Keratinocyte (primary cell): ENCODE measurements around the gene SST.

Experiments
- EZH2 ChIP-seq: IDR thresholded peaks from one replicate; pipeline ENCODE4 v1.6.1; 2012; ENCODE audit warnings: inconsistent platforms, mild to moderate bottlenecking, low read length, moderate library complexity
- TF ChIP-seq, protein P1 (sequence below), 3 experiments: IDR thresholded peaks in 1 of 3; conservative IDR thresholded peaks in 1 of 3; optimal IDR thresholded peaks in 1 of 3; 2 replicates in 2 of 3; 3 replicates in 1 of 3; pipeline versions ENCODE3 to v1.5.1; 2011; ENCODE audit warnings: low read length in 3 of 3, mild to moderate bottlenecking in 3 of 3, moderate library complexity in 2 of 3, control low read depth in 1 of 3, inconsistent platforms in 1 of 3; ENCODE audit not compliant: insufficient read depth in 2 of 3; ENCODE audit errors: extremely low read depth in 1 of 3

GRCh38 chr3:187673012-187673411 lies 2.8 kb upstream of the SST start:
- TF ChIP-seq, protein P1, sequence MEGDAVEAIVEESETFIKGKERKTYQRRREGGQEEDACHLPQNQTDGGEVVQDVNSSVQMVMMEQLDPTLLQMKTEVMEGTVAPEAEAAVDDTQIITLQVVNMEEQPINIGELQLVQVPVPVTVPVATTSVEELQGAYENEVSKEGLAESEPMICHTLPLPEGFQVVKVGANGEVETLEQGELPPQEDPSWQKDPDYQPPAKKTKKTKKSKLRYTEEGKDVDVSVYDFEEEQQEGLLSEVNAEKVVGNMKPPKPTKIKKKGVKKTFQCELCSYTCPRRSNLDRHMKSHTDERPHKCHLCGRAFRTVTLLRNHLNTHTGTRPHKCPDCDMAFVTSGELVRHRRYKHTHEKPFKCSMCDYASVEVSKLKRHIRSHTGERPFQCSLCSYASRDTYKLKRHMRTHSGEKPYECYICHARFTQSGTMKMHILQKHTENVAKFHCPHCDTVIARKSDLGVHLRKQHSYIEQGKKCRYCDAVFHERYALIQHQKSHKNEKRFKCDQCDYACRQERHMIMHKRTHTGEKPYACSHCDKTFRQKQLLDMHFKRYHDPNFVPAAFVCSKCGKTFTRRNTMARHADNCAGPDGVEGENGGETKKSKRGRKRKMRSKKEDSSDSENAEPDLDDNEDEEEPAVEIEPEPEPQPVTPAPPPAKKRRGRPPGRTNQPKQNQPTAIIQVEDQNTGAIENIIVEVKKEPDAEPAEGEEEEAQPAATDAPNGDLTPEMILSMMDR (optimal IDR thresholded peaks at IDR 0.05 in 1 of 3, IDR thresholded peaks at IDR 0.05 in 1 of 3, conservative IDR thresholded peaks at IDR 0.05 in 1 of 3; ENCODE audit: extremely low read depth in 1 of 3, insufficient read depth in 2 of 3, low read length in 3 of 3), result no peak
- no peak for TF ChIP-seq EZH2
